AG04449 (cell line): ENCODE results near the gene SPATA2L.
"Not testable (repeated sequence)": the region's sequence is repeated elsewhere in the genome, so short reads cannot be mapped to it uniquely, and the experiment has no call there.

Source experiments
- CTCF ChIA-PET: fragments of 350-600 bp; formaldehyde crosslinking; extraction: SDS; loops from one replicate; lab custom pipeline; 2021; ENCODE audit warnings: antibody characterized with exemption; lab: Yijun Ruan, JAX
- POLR2A ChIA-PET: fragments of 400-600, 350-600 bp; formaldehyde crosslinking; extraction: SDS; loops from one replicate; lab custom pipeline; 2020; ENCODE audit warnings: antibody characterized with exemption, inconsistent platforms; lab: Yijun Ruan, JAX
- DNase-seq: peaks from one replicate; pipeline ENCODE4 v3.0.0-alpha.2; 2010; ENCODE audit warnings: low read depth, low spot score
- H3K4me3 ChIP-seq: 2 replicates; pipeline ENCODE4 v1.5.1; 2011; ENCODE audit warnings: low read depth, mild to moderate bottlenecking, control low read depth, low read length
- TF ChIP-seq, protein P1 (sequence below): IDR thresholded peaks from one replicate; pipeline ENCODE4 v1.5.1; 2011; ENCODE audit warnings: mild to moderate bottlenecking, moderate library complexity, low read length, control low read depth, inconsistent platforms; ENCODE audit not compliant: insufficient read depth; ENCODE audit errors: missing control alignments

SPATA2L gene

DNA sequence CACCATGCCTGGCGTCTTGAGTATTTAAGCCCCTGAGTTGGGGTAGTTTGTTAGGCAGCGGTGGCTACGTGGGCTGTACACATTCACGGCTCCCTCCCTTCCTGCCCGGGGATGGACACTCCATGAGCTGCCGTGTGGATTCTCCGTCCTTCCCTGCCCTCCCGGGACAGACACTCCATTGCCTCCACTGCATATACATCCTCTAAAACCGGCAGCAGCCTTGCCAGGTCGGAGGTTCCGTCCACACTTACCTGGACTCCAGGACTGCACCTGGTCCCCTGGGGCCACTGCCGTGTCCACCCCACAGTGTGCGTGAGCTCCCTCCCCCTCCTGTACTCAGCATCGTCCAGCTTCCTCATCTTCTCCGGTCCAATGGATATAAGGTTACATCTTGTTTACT is 3.5 kb upstream of the SPATA2L start:
- DNase-seq, result no peak
- ChIA-PET CTCF (interaction anchor here (1.3 to 9.1 kb wide), 9 partner anchors 9 to 156 kb away, joined by 4 to 101 read pairs (median 14); partner anchors contain the start of genes CDK10 and VPS9D1), POLR2A (no interaction called here)
- TF ChIP-seq, protein P1, sequence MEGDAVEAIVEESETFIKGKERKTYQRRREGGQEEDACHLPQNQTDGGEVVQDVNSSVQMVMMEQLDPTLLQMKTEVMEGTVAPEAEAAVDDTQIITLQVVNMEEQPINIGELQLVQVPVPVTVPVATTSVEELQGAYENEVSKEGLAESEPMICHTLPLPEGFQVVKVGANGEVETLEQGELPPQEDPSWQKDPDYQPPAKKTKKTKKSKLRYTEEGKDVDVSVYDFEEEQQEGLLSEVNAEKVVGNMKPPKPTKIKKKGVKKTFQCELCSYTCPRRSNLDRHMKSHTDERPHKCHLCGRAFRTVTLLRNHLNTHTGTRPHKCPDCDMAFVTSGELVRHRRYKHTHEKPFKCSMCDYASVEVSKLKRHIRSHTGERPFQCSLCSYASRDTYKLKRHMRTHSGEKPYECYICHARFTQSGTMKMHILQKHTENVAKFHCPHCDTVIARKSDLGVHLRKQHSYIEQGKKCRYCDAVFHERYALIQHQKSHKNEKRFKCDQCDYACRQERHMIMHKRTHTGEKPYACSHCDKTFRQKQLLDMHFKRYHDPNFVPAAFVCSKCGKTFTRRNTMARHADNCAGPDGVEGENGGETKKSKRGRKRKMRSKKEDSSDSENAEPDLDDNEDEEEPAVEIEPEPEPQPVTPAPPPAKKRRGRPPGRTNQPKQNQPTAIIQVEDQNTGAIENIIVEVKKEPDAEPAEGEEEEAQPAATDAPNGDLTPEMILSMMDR, result no peak
- no peak overlapping the region for H3K4me3 ChIP-seq

DNA sequence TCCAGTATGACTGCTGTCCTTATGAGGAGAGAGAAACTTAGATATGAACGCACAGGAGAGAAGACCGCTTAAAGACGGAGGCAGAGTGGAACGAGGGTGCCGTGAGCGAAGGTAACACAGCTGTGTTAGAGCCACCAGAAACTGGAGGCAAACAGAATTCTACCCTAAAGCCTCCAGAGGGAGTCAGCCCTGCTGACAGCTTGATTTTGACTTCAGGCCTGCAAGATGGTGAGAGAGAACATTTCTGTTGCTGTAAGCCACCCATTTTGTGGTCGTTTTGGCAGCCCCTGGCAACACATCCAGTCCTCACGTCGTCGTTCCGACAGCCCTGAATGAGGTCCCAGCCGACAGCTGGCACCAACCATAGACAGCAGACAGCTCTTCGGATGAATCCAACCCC is 2.8 kb upstream of the SPATA2L start:
- no peak for DNase-seq
- CTCF ChIA-PET, result interaction anchor here (2.0 to 9.1 kb wide), 6 partner anchors 9 to 157 kb away, joined by 6 to 101 read pairs (median 15); partner anchors contain the start of gene CDK10
- POLR2A ChIA-PET, result no interaction called here
- TF ChIP-seq, protein P1, result no peak
- H3K4me3 ChIP-seq, result no peak overlapping the region

DNA sequence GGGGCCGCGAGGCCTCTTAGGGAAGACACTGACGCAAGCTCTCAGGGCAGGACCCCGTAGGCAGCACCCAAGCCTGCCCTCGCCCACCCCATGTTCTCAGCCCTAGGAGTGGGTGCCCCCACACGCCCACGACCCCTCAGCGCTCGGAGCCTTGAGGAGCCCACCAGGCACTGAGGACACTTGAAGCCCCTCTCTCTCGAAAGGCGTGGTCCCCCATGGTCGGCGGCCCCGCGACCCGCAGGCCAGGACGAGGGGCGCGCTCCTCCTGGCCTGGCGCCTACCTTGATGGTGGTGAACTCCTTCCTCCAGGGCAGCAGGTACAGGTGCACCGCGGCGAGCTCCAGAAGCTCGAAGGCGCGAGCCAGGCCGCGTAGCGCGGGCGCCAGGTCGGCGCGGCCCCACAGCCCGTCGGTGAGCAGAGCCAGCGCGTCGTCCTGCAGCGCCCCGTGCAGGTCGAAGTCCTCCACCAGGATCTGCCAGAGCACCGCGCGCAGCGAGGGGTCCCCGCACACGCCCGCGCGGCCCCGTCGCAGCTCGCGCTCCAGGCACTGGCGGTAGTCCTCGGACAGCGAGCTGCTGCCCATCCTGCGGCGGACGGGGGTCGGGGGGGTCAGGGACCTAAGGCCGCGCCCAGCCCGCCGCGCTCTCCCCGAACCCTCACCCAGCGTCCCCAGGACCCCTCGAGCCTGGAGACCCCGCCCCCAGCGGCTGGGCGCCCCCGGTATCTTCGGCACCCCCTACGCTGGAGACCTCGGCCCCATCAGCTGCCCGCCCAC is 668 bp downstream of the SPATA2L start:
- DNase-seq, result no peak
- POLR2A ChIA-PET, result interaction anchor here (1.1 to 1.6 kb wide), 4 partner anchors 12 to 59 kb away, joined by 3 to 8 read pairs (median 4); partner anchors contain the start of genes CDK10 and VPS9D1
- TF ChIP-seq, protein P1, result peak; percentile 34
- CTCF ChIA-PET, result interaction anchor here (0.5 to 4.1 kb wide), 22 partner anchors 8 to 210 kb away, joined by 3 to 60 read pairs (median 4); partner anchors contain the start of genes CDK10, TCF25 and VPS9D1
- peak overlapping the region; percentile 83 for H3K4me3 ChIP-seq

DNA sequence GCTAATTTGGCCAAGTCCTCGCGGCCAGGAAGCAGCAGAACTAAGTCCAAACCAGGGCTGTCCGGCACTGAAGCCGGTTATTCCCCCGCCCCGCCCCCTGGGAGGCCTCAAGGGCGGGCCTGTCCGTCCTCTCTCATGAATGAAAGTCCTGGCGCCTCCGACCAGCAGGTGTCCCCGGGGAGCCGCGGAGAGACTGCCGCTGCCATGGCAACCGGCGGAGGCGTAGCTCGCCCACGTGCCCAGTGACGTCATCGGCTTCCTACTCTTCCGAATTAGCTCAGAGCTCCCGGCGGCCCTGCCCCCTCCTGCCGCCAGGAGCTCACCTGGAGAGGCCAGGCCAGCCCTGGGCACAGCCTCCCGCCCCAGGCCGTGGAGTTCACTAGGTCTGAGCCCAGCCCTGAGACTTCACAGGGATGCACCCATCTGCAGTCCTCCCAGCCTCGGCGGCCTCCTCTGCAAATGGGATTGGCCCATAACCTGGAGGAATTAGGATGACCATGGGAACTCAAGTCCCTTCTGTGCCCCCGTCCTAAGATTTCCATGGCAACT is 1.3 kb downstream of the SPATA2L start:
- TF ChIP-seq, protein P1, result peak; percentile 76
- ChIA-PET POLR2A (interaction anchor here (1.1 to 1.6 kb wide), 4 partner anchors 12 to 58 kb away, joined by 3 to 8 read pairs (median 4); partner anchors contain the start of genes CDK10 and VPS9D1), CTCF (interaction anchor here (0.5 to 4.1 kb wide), 28 partner anchors 8 to 248 kb away, joined by 3 to 60 read pairs (median 4); partner anchors contain the start of genes CDK10, DEF8, TCF25 and VPS9D1)
- DNase-seq, result peak; percentile 70
- peak overlapping the region; percentile 83 for H3K4me3 ChIP-seq

DNA sequence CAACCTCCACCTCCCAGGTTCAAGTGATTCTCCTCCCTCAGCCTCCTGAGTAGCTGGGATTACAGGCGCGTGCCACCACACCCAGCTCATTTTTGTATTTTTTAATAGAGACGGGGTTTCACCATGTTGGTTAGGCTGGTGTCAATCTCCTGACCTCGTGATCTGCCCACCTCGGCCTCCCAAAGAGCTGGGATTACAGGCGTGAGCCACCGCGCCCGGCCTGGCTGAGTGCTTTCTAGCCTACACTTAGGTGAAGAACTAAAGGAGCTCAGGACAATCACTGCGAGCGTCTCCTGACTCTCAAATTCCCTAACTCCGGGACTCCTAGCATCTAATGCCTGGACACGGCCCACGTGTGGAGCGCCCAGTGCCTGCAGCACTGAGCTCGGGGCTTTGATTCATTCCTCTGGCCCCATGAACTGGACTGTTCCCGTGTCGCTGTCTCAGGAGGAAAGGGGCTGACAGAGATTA is 1.8 kb downstream of the SPATA2L start:
- H3K4me3 ChIP-seq, DNase-seq: not testable (repeated sequence)
- ChIA-PET POLR2A (interaction anchor here (1.1 to 1.6 kb wide), 3 partner anchors 13 to 58 kb away, joined by 3 to 8 read pairs (median 5); partner anchors contain the start of genes CDK10 and VPS9D1), CTCF (interaction anchor here (0.9 to 4.1 kb wide), 23 partner anchors 9 to 248 kb away, joined by 3 to 60 read pairs (median 5); partner anchors contain the start of genes CDK10, DEF8, TCF25 and VPS9D1)

DNA sequence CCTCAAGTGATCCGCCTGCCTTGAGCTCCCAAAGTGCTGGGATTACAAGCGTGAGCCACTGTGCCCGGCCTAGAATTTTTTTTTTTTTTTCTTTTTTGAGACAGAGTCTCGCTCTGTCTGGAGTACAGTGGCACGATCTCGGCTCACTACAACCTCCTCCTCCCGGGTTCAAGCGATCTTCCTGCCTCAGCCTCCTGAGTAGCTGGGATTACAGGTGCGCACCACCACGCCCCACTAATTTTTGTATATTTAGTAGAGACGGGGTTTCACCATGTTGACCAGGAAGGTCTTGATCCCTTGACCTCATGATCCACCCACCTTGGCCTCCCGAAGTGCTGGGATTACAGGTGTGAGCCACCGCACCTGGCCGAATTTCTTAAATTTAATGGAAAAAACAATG is 2.8 kb downstream of the SPATA2L start:
- DNase-seq, H3K4me3 ChIP-seq: not testable (repeated sequence)
- POLR2A ChIA-PET, result interaction anchor here (2.0 kb wide), 1 partner anchor 12 kb away, joined by 7 read pairs; the partner anchor contains the start of gene CDK10
- CTCF ChIA-PET, result interaction anchor here (1.6 to 4.1 kb wide), 6 partner anchors 9 to 163 kb away, joined by 5 to 60 read pairs (median 22); partner anchors contain the start of gene CDK10
